NCI-H187 (cell line): ENCODE measurements around the gene ZNF763.
"Not testable (repeated sequence)": the region's sequence is repeated elsewhere in the genome, so short reads cannot be mapped to it uniquely, and the experiment has no call there.

ENCODE experiments used
- DNase-seq, 2 experiments: peaks; one replicate each; lab custom pipeline; 2025; lab: John Stamatoyannopoulos, UW

Gene ZNF763

GRCh38 chr19:11973019-11973810 is 8.4 kb downstream of the ZNF763 start:
- DNase-seq: no peak

DNA sequence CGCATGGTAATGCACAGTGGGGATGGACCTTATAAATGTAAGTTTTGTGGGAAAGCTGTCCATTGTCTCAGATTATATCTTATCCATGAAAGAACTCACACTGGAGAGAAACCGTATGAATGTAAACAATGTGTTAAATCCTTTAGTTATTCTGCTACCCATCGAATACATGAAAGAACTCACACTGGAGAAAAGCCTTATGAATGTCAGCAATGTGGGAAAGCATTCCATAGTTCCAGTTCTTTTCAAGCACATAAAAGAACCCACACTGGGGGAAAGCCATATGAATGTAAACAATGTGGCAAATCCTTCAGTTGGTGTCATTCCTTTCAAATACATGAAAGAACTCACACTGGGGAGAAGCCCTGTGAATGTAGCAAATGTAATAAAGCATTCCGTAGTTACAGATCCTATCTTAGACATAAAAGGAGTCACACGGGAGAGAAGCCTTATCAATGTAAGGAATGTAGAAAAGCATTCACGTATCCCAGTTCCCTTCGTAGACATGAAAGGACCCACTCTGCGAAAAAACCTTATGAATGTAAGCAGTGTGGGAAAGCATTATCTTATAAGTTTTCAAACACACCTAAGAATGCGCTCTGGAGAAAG is 13.8 kb downstream of the ZNF763 start:
- no peak for DNase-seq

DNA sequence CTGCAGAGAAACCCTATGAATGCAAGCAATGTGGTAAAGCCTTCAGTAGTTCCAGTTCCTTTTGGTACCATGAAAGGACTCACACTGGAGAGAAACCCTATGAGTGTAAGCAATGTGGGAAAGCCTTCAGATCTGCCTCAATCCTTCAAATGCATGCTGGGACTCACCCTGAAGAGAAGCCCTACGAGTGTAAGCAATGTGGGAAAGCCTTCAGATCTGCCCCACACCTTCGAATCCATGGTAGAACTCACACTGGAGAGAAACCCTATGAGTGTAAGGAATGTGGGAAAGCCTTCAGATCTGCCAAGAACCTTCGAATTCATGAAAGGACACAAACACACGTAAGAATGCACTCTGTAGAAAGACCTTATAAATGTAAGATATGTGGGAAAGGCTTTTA is 14.7 kb downstream of the ZNF763 start:
- DNase-seq: no peak

- DNase-seq: no peak
Measured at GRCh38 chr19:11982526-11982925, 17.7 kb downstream of the ZNF763 start.

DNA sequence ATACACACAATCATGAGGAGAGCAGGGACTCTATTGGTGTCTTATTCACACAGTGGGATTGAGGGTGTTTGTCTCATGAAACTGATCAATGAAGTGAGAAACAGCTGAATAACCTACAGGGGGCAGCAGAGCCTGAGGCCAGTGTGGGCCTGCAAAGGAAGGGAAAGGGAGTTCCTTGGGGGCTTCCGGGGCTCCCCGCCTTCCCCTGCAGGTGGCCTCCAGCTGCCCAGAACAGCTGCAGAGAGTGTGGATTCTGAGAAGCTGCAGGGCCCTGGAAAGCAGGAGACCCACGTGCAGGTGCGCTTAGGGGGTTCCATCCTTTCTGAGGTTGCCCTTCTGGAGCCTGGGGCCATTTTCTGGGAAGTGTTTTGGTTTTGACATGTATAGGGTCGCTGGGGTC is 20.1 kb downstream of the ZNF763 start:
- DNase-seq: no peak

DNA sequence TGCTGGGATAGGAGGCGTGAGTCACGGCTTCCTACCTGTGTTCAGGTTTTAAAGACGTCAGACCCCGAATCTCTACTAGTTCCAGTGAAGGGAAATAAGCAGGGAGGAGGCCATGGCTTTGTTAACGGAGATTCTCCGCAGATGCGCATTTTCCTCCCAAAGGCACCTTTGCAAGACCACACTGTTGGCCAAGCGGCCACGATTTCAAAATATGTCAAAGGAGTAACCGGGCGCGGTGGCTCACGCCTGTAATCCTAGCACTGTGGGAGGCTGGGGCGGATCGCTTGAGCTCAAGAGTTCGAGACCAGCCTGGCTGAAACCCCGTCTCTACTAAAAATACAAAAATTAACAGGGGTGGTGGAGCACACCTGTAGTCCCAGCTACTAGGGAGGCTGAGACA is 21.9 kb downstream of the ZNF763 start:
- DNase-seq: no peak

DNA sequence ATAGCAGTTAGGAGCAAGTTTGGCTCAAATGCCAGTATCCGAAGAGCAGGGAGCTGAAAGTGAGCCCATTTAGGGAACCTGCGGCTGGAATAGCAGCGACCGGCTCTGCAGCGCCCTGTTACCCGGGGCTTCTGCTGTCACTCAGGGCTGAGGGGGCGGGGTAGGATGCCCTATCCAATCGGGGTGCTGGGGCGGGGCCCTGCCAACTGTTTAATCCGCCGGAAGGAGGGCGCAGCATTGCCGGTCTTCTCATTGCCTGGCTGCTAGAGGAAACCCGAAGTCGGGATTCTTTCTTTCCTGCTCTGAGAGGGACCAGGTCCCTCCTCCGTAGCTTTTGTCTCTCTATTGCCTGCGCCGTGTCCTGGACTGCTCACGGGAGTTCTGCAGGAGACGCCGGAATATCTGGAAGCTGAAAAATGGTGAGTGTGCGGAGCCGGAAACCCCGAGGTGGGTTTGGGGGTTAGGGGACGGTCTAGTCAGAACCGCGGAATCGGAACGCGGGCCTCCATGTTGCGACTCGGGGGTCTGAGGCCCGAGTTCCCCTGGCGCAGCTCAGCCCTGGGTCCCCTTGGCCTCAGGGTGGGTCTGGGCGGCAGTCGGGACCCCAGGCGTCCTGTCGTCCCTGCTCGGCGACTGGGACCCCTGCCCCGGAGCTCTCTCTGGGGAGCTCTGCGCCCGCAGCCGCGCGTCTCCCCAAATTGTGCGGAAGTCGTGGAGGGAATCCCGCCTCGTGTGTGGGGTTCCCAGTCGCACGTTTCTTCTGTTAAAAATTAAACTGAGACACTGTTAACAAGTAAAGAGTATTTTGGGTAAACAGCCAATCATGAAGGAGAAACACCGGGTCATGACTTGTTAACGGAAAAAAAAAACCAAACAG is 22.8 kb downstream of the ZNF763 start:
- peak; percentile 79 to 84 for DNase-seq

DNA sequence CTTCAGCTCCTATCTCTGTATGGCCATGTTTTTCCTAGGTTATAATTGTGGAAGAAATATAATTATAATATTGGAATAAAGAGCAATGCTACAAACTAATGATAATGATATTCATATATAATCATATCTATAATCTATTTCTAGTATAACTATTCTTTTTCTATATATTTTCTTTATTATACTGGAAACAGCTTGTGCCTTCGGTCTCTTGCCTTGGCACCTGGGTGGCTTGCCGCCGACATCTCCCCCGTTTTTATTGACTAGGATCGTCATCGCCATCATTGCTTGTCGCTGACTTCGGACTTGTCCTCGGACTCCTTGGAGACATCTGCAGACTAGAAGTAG is 24.2 kb downstream of the ZNF763 start:
- no peak for DNase-seq

- not testable (repeated sequence) for DNase-seq
Measured at GRCh38 chr19:11991921-11992320, 27.1 kb downstream of the ZNF763 start.

- no peak for DNase-seq
Measured at GRCh38 chr19:11995174-11995573, 30.3 kb downstream of the ZNF763 start.

GRCh38 chr19:12000152-12000981 is 35.5 kb downstream of the ZNF763 start:
- no peak for DNase-seq

DNA sequence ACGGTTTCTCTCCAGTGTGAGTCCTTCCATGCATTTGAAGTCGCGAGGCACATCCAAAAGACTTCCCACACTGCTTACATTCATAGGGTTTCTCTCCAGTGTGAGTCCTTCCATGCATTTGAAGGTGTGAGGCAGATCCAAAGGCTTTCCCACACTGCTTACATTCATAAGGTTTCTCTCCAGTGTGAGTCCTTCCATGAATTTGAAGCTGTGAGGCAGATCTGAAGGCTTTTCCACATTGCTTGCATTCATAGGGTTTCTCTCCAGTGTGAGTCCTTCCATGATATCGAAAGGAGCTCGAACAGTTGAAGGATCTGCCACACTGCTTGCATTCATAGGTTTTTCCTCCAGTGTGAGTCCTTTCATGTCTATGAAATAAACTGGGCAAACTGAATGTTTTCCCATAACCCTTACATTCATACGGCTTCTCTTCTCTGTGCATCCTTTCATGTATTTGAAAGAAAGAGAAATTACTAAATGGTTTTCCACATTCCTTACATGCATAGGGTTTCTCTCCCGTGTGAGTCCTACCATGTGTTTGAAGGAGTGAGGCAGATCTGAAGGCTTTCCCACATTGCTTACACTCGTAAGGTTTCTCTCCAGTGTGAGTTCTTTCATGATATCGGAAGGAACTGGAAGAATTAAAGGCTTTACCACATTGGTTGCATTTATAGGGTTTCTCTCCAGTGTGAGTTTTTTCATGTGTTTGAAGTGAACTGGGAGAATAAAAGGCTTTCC is 50.3 kb downstream of the ZNF763 start:
- no peak for DNase-seq

DNA sequence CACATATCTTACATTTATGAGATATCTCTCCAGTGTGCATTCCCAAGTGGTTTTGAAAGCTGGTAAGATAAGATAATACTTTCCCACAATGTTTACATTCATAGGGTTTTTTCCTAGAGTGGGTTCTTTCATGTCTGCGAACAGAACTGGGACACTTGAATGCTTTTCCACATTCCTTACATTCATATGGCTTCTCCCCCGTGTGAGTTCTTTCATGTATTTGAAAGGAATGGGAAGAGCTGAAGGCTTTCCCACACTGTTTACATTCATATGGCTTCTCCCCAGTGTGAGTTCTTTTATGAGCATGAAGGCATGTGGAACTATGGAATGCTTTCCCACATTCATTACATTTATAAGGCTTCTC is 50.9 kb downstream of the ZNF763 start:
- no peak for DNase-seq
